Glomerular visceral epithelial cell (primary cell): Measurements from ENCODE around the gene MCM3AP.

Experiments
- DNase-seq: peaks from one replicate; pipeline ENCODE4 v3.0.0-alpha.2; 2016; ENCODE audit errors: extremely low spot score

The MCM3AP gene

GRCh38 chr21:46285206-46285661, at the start of gene MCM3AP:
Gene MCM3AP, minus strand, starts transcription at chr21:46285611. Its CDS starts 325 bp downstream, at chr21:46285286.
- DNase-seq = no peak

- DNase-seq = no peak
Measured at GRCh38 chr21:46334351-46335140, 49.1 kb upstream of the MCM3AP start.

- DNase-seq = no peak
Measured at GRCh38 chr21:46329796-46330195, 44.4 kb upstream of the MCM3AP start.

GRCh38 chr21:46328151-46328550, 42.7 kb upstream of the MCM3AP start:
- no peak for DNase-seq

GRCh38 chr21:46327711-46328110, 42.3 kb upstream of the MCM3AP start:
- DNase-seq = no peak

- no peak for DNase-seq
Measured at GRCh38 chr21:46326110-46326703, 40.8 kb upstream of the MCM3AP start.

GRCh38 chr21:46325073-46325912, 39.9 kb upstream of the MCM3AP start:
- DNase-seq = peak; percentile 48

- peak; percentile 95 for DNase-seq
Measured at GRCh38 chr21:46324390-46325072, 39.1 kb upstream of the MCM3AP start.

- peak; percentile 99 for DNase-seq
Measured at GRCh38 chr21:46323710-46324389, 38.4 kb upstream of the MCM3AP start, which contains the start of the genes C21orf58 and PCNT. Gene C21orf58, minus strand, starts transcription at chr21:46323870. Its CDS starts 1,132 bp downstream, at chr21:46322738. Gene PCNT, plus strand, starts transcription at chr21:46324156. Its CDS starts 73 bp downstream, at chr21:46324229.

- DNase-seq = no peak
Measured at GRCh38 chr21:46323227-46323709, 37.9 kb upstream of the MCM3AP start.

GRCh38 chr21:46322351-46323226, 37.2 kb upstream of the MCM3AP start:
- peak; percentile 32 for DNase-seq

- DNase-seq = no peak
Measured at GRCh38 chr21:46320331-46320801, 35.0 kb upstream of the MCM3AP start.

GRCh38 chr21:46319186-46319585, 33.8 kb upstream of the MCM3AP start:
- no peak for DNase-seq

GRCh38 chr21:46318464-46318845, 33.0 kb upstream of the MCM3AP start:
- DNase-seq = no peak

GRCh38 chr21:46317710-46318463, 32.5 kb upstream of the MCM3AP start:
- DNase-seq = no peak

- no peak for DNase-seq
Measured at GRCh38 chr21:46316708-46317324, 31.4 kb upstream of the MCM3AP start.

- DNase-seq = no peak
Measured at GRCh38 chr21:46314441-46315020, 29.1 kb upstream of the MCM3AP start.

- no peak for DNase-seq
Measured at GRCh38 chr21:46312949-46313348, 27.5 kb upstream of the MCM3AP start.
